ENCODE measurements around the gene CXADR.

DNA sequence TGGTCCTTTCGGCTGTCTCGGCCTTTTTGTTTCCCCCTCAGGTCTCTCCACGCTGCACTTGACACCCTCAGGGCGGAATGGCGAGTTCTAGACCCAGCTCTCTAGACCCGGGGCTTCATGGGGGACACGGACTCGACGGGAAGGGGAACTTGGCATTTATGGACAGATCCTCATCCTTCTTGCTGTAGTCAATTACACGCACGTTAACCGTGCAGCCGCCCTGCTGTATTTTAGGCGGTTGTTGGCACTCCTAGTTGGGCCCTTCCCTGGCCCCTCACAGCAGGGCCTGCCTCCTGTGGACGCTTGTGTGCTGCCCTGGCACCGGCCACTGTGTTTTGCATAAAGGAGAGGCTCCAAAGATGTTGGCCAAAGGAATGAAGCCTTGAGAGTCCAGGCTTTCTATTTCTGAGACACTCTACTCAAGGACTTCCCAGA lies 100.4 kb downstream of the CXADR start:
- no peak for TF ChIP-seq EZH2phosphoT487 (IDR thresholded peaks at IDR 0.05; ENCODE audit: low read depth)
- TF ChIP-seq, protein P1, sequence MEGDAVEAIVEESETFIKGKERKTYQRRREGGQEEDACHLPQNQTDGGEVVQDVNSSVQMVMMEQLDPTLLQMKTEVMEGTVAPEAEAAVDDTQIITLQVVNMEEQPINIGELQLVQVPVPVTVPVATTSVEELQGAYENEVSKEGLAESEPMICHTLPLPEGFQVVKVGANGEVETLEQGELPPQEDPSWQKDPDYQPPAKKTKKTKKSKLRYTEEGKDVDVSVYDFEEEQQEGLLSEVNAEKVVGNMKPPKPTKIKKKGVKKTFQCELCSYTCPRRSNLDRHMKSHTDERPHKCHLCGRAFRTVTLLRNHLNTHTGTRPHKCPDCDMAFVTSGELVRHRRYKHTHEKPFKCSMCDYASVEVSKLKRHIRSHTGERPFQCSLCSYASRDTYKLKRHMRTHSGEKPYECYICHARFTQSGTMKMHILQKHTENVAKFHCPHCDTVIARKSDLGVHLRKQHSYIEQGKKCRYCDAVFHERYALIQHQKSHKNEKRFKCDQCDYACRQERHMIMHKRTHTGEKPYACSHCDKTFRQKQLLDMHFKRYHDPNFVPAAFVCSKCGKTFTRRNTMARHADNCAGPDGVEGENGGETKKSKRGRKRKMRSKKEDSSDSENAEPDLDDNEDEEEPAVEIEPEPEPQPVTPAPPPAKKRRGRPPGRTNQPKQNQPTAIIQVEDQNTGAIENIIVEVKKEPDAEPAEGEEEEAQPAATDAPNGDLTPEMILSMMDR (IDR thresholded peaks at IDR 0.05; ENCODE audit: low read depth, low read length) = no peak

All from OCI-LY3 (cell line).